PFSK-1 (cell line): ENCODE measurements around the gene PLEKHS1.

Source experiments
- POLR2AphosphoS5 ChIP-seq: IDR thresholded peaks from 2 replicates; pipeline ENCODE4 v1.6.1; 2012; ENCODE audit warnings: low read depth, mild to moderate bottlenecking, control low read depth, low read length, moderate library complexity
- SIN3A ChIP-seq: IDR thresholded peaks from 2 replicates; pipeline ENCODE4 v1.6.1; 2012; ENCODE audit warnings: mild to moderate bottlenecking, low read length, moderate library complexity, borderline replicate concordance; ENCODE audit not compliant: insufficient read depth
- TF ChIP-seq, protein P1 (sequence below), 2 experiments: IDR thresholded peaks; 2 replicates each; pipeline versions ENCODE4 v1.6.1 to v1.8.0; 2011 to 2012; ENCODE audit warnings: low read depth in 2 of 2, low read length in 2 of 2, control low read depth in 1 of 2, inconsistent platforms in 1 of 2, mild to moderate bottlenecking in 1 of 2, moderate library complexity in 1 of 2; ENCODE audit not compliant: insufficient read depth in 1 of 2

GRCh38 chr10:113708640-113709039 is 42.8 kb upstream of the PLEKHS1 start:
- TF ChIP-seq, protein P1, sequence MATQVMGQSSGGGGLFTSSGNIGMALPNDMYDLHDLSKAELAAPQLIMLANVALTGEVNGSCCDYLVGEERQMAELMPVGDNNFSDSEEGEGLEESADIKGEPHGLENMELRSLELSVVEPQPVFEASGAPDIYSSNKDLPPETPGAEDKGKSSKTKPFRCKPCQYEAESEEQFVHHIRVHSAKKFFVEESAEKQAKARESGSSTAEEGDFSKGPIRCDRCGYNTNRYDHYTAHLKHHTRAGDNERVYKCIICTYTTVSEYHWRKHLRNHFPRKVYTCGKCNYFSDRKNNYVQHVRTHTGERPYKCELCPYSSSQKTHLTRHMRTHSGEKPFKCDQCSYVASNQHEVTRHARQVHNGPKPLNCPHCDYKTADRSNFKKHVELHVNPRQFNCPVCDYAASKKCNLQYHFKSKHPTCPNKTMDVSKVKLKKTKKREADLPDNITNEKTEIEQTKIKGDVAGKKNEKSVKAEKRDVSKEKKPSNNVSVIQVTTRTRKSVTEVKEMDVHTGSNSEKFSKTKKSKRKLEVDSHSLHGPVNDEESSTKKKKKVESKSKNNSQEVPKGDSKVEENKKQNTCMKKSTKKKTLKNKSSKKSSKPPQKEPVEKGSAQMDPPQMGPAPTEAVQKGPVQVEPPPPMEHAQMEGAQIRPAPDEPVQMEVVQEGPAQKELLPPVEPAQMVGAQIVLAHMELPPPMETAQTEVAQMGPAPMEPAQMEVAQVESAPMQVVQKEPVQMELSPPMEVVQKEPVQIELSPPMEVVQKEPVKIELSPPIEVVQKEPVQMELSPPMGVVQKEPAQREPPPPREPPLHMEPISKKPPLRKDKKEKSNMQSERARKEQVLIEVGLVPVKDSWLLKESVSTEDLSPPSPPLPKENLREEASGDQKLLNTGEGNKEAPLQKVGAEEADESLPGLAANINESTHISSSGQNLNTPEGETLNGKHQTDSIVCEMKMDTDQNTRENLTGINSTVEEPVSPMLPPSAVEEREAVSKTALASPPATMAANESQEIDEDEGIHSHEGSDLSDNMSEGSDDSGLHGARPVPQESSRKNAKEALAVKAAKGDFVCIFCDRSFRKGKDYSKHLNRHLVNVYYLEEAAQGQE (IDR thresholded peaks at IDR 0.05; ENCODE audit: insufficient read depth in 1 of 2, low read depth in 2 of 2, low read length in 2 of 2) = no peak
- TF ChIP-seq POLR2AphosphoS5 (no peak), SIN3A (no peak)
